ENCODE measurements around the gene FNDC3A. TPM values are rescaled to one million over a fixed set of nuclear protein-coding genes. Genes with fewer than 3 reads are reported as not detected.

FNDC3A gene
- total and polyA plus RNA-seq, 12 donors = 24.4 to 91.2 (median 62.4) TPM

DNA sequence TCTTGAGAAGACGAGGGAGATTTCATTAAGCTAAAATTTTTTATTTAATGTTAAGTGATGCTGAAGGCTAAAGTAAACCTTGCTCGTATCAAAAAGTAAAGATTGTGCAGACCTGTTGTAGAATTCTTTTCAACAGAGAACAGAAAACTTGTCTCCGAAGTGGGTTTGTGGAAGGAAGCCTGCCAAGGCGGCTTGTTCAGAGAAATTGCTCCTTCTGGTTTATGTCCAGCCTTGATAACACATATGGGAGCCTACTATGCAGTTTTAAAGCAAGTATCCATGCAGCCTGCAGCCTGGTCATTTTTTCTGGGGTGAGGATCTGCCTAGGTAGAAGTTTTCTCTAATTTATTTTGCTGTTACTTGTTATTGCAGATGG lies 245.9 kb downstream of the FNDC3A start:
- peaks cover 6 to 10% of the 10 kb centered on the region in 2 donors for H3K4me1 ChIP-seq (replicated peaks in 1 of 2)
- TF ChIP-seq POLR2A (IDR thresholded peaks at IDR 0.05) = no peak
- TF ChIP-seq, protein P1, sequence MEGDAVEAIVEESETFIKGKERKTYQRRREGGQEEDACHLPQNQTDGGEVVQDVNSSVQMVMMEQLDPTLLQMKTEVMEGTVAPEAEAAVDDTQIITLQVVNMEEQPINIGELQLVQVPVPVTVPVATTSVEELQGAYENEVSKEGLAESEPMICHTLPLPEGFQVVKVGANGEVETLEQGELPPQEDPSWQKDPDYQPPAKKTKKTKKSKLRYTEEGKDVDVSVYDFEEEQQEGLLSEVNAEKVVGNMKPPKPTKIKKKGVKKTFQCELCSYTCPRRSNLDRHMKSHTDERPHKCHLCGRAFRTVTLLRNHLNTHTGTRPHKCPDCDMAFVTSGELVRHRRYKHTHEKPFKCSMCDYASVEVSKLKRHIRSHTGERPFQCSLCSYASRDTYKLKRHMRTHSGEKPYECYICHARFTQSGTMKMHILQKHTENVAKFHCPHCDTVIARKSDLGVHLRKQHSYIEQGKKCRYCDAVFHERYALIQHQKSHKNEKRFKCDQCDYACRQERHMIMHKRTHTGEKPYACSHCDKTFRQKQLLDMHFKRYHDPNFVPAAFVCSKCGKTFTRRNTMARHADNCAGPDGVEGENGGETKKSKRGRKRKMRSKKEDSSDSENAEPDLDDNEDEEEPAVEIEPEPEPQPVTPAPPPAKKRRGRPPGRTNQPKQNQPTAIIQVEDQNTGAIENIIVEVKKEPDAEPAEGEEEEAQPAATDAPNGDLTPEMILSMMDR (IDR thresholded peaks at IDR 0.05) = no peak
- 72 to 82% (median 82%) methylated on average over 4 of the region's 4 CpGs for WGBS, 4 donors
- no peaks in the 10 kb centered on the region for H3K9me3 ChIP-seq (replicated peaks in 1 of 3)
- H3K27me3 ChIP-seq = peaks cover 27% of the 10 kb centered on the region
- no peak overlapping the region for H3K27ac ChIP-seq
- H3K36me3 ChIP-seq (replicated peaks in 1 of 2) = no peaks in the 10 kb centered on the region
- DNase-seq = no peak
- H3K4me3 ChIP-seq = no peak overlapping the region
- intact Hi-C loops (cut with DNase I) = loop anchor here in 1 of 2 donors (10.0 kb wide), 1 partner anchor 53 kb away; no protein-coding TSS in a partner anchor

DNA sequence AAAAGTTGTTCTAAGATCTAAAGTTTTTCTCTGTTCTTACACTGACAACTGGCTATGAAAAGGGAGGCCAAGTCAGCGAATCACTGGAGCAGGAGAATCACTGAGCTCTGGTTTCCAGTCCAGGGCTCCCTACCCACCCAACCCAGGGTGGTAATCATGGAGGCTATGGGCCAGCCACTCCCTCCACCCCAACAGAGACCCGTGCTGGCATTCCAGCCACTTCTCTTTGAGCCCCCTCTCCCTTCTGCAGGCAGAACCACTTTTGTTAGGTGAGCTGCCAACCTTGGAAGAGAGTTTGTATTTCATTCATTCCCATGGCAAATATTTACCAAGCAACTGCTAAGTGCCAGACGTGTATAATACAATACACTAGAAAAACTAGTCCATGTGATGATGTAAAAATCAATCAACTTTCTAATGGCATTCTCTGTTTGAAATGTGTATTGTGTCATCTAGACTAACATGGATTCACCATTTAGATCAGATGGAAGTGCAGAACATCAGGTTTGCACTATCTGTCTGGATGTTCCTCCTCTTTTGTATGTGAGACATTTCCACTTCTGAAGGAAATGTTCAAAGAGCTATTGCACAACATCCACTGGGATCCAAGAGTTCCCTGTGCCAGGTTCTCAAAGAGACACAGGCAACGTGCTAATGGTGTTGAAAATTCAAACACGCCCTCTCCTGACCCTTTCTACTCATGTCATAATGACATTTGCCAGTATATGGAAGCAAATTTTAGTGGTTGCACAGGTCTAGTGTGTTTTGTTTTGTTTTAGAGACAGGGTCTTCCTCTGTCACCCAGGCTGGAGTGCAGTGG lies 249.7 kb downstream of the FNDC3A start:
- 63 to 72% (median 68%) methylated on average over 5 of the region's 5 CpGs for WGBS, 4 donors
- TF ChIP-seq, protein P1 (IDR thresholded peaks at IDR 0.05) = no peak
- no peak for TF ChIP-seq POLR2A (IDR thresholded peaks at IDR 0.05)
- Histone ChIP-seq H3K27ac (no peak overlapping the region), H3K9me3 (replicated peaks in 1 of 3) (no peaks in the 10 kb centered on the region), H3K27me3 (peaks cover 12% of the 10 kb centered on the region), H3K4me3 (no peak overlapping the region), H3K4me1 (replicated peaks in 1 of 2) (peaks cover 5 to 9% of the 10 kb centered on the region in 2 donors), H3K36me3 (replicated peaks in 1 of 2) (no peaks in the 10 kb centered on the region)
- intact Hi-C loops (cut with DNase I) = loop anchor here in 1 of 2 donors (10.0 kb wide), 1 partner anchor 49 kb away; no protein-coding TSS in a partner anchor
- peak in 3 of 7 donors; percentile 28 to 60 (median 52) for DNase-seq

DNA sequence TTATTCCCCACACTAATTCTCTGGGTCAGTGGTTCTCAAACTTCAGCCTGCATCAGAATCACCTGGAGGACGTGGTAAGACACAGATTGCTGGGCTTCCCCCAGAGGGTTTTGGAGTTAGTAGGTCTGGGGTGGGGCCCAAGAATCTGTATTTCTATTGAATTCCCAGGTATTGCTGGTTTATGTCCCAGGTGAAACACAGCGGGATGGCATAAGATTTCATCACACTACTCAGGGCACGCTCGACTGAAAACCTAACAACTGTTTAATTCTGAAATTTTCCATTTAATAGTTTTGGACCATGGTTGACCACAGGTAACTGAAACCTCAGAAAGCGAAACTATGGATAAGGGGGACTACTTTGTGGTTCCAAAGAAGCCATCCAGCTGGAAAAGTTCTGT lies 250.9 kb downstream of the FNDC3A start:
- Histone ChIP-seq H3K4me3 (no peak overlapping the region), H3K27ac (no peak overlapping the region), H3K4me1 (replicated peaks in 1 of 2) (no peaks in the 10 kb centered on the region), H3K9me3 (replicated peaks in 1 of 3) (no peaks in the 10 kb centered on the region), H3K27me3 (peaks cover under 1% of the 10 kb centered on the region), H3K36me3 (replicated peaks in 1 of 2) (no peaks in the 10 kb centered on the region)
- TF ChIP-seq, protein P1 (IDR thresholded peaks at IDR 0.05) = no peak
- TF ChIP-seq POLR2A (IDR thresholded peaks at IDR 0.05) = no peak
- 84 to 94% (median 91%) methylated on average over 5 of the region's 5 CpGs for WGBS, 4 donors
- no peak for DNase-seq
- intact Hi-C loops (cut with DNase I) = loop anchor here in 1 of 2 donors (10.0 kb wide), 1 partner anchor 48 kb away; no protein-coding TSS in a partner anchor

DNA sequence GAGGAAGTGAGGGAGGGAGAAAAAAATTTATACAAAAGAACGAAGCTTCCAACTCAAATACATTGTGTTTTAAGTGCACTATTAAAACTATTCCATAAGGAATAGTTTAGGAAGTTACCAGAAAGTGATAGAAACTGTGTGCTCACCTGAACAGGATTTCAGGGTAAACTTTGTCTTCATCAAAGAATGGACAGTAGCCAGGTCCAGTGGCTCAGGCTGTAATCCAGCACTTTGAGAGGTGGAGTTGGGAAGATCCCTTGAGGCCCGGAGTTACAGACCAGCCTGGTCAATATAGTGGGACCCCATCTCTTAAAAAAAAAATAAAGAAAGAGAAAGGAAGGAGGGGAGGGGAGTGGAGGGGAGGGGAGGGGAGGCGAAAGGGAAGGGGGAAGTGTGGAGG lies 259.0 kb downstream of the FNDC3A start:
- 86 to 92% (median 90%) methylated on average over 3 of the region's 3 CpGs for WGBS, 4 donors

More for the DNA sequence above, 259.0 kb downstream of the FNDC3A start:
- Histone ChIP-seq H3K4me3 (no peak overlapping the region), H3K27me3 (no peaks in the 10 kb centered on the region), H3K36me3 (replicated peaks in 1 of 2) (no peaks in the 10 kb centered on the region), H3K9me3 (replicated peaks in 1 of 3) (no peaks in the 10 kb centered on the region), H3K27ac (no peak overlapping the region), H3K4me1 (replicated peaks in 1 of 2) (no peaks in the 10 kb centered on the region)
- TF ChIP-seq, protein P1 (IDR thresholded peaks at IDR 0.05) = no peak
- TF ChIP-seq POLR2A (IDR thresholded peaks at IDR 0.05) = no peak
- intact Hi-C loops (cut with DNase I) = no loop called here
- no peak for DNase-seq
